ENCODE measurements around the gene CLEC2B.

DNA sequence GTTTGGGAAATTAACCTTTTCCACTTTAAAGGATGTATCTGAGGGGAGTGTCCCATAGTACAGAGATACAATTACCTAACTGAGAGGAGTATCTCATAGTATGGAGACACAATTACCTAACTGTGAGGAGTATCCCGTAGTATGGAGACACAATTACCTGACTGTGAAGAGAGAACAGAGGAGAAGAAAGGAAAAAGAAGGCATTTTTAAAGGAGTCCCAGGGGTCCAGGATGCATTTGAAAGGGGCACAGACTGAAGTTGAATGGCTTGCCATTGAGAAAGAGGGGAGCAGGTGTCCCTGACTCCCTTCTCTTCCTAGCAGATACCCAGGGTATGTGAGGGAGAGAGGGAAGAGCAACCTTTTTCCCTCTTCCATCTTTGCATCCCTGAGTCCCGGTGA is 30.1 kb upstream of the CLEC2B start:
- TF ChIP-seq, protein P1, sequence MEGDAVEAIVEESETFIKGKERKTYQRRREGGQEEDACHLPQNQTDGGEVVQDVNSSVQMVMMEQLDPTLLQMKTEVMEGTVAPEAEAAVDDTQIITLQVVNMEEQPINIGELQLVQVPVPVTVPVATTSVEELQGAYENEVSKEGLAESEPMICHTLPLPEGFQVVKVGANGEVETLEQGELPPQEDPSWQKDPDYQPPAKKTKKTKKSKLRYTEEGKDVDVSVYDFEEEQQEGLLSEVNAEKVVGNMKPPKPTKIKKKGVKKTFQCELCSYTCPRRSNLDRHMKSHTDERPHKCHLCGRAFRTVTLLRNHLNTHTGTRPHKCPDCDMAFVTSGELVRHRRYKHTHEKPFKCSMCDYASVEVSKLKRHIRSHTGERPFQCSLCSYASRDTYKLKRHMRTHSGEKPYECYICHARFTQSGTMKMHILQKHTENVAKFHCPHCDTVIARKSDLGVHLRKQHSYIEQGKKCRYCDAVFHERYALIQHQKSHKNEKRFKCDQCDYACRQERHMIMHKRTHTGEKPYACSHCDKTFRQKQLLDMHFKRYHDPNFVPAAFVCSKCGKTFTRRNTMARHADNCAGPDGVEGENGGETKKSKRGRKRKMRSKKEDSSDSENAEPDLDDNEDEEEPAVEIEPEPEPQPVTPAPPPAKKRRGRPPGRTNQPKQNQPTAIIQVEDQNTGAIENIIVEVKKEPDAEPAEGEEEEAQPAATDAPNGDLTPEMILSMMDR (conservative IDR thresholded peaks at IDR 0.05; ENCODE audit: low read depth, low read length): no peak
- no peak for TF ChIP-seq EZH2 (IDR thresholded peaks at IDR 0.05; ENCODE audit: borderline replicate concordance, low read depth, low read length, poor library complexity, severe bottlenecking)
